Measurements from ENCODE around the gene MUC5B. TPM values are rescaled to one million over a fixed set of nuclear protein-coding genes. Genes with fewer than 3 reads are reported as not detected.

The MUC5B gene
- total RNA-seq, 2 donors from 2014 or later, result not detected

- H3K27me3 Mint-ChIP-seq (ENCODE audit: insufficient read depth), result no peaks in the 10 kb centered on the region
- DNase-seq, result peak; percentile 26
- H3K27me3 ChIP-seq (ENCODE audit: control insufficient read depth, insufficient read depth, low read length, poor library complexity, severe bottlenecking), result no peaks in the 10 kb centered on the region
- H3K4me3 Mint-ChIP-seq, result no peak overlapping the region
- H3K27ac ChIP-seq (ENCODE audit: low read depth, low read length), result no peak overlapping the region
- H3K4me3 ChIP-seq (ENCODE audit: low read length), result no peak overlapping the region
- H3K4me1 ChIP-seq (ENCODE audit: control insufficient read depth, insufficient read depth, low read length), result no peaks in the 10 kb centered on the region
- H3K36me3 ChIP-seq (ENCODE audit: control insufficient read depth, insufficient read depth, low read length), result no peaks in the 10 kb centered on the region
- no peaks in the 10 kb centered on the region for H3K9me3 Mint-ChIP-seq
- H3K4me1 Mint-ChIP-seq, result peaks cover 8% of the 10 kb centered on the region
- no peak overlapping the region for H3K9ac ChIP-seq (ENCODE audit: extremely low read depth, low read length, poor library complexity, severe bottlenecking)
- no peak overlapping the region for H3K27ac Mint-ChIP-seq
- no peaks in the 10 kb centered on the region for H3K9me3 ChIP-seq (ENCODE audit: control insufficient read depth, low read length)
- 89 to 90% methylated on average over 25 to 31 of the region's 31 CpGs for WGBS, 2 experiments (ENCODE audit: insufficient coverage in 1 of 2, insufficient read length in 1 of 2)
- peaks cover 15% of the 10 kb centered on the region for H3K36me3 Mint-ChIP-seq (ENCODE audit: low read depth)
- TF ChIP-seq CTCF (conservative IDR thresholded peaks at IDR 0.05), result no peak
Observed at GRCh38 chr11:1297576-1298473, 75.0 kb downstream of the MUC5B start.

GRCh38 chr11:1298695-1299492, 76.0 kb downstream of the MUC5B start:
- Mint-ChIP-seq H3K36me3 (ENCODE audit: low read depth) (peaks cover 12% of the 10 kb centered on the region), H3K4me1 (peaks cover 11% of the 10 kb centered on the region), H3K27ac (peak overlapping the region; percentile 65), H3K4me3 (no peak overlapping the region), H3K27me3 (ENCODE audit: insufficient read depth) (no peaks in the 10 kb centered on the region), H3K9me3 (no peaks in the 10 kb centered on the region)
- no peak overlapping the region for H3K9ac ChIP-seq (ENCODE audit: extremely low read depth, low read length, poor library complexity, severe bottlenecking)
- H3K4me3 ChIP-seq (ENCODE audit: low read length), result no peak overlapping the region
- no peak for TF ChIP-seq CTCF (conservative IDR thresholded peaks at IDR 0.05)
- no peak overlapping the region for H3K27ac ChIP-seq (ENCODE audit: low read depth, low read length)
- WGBS, 2 experiments (ENCODE audit: insufficient coverage in 1 of 2, insufficient read length in 1 of 2), result 85 to 90% methylated on average over 24 to 32 of the region's 32 CpGs
- H3K27me3 ChIP-seq (ENCODE audit: control insufficient read depth, insufficient read depth, low read length, poor library complexity, severe bottlenecking), result no peaks in the 10 kb centered on the region
- DNase-seq, result peak; percentile 64
- H3K36me3 ChIP-seq (ENCODE audit: control insufficient read depth, insufficient read depth, low read length), result no peaks in the 10 kb centered on the region
- H3K4me1 ChIP-seq (ENCODE audit: control insufficient read depth, insufficient read depth, low read length), result no peaks in the 10 kb centered on the region
- H3K9me3 ChIP-seq (ENCODE audit: control insufficient read depth, low read length), result no peaks in the 10 kb centered on the region

GRCh38 chr11:1299621-1300020, 76.8 kb downstream of the MUC5B start:
- H3K9me3 Mint-ChIP-seq, result no peaks in the 10 kb centered on the region
- H3K9ac ChIP-seq (ENCODE audit: extremely low read depth, low read length, poor library complexity, severe bottlenecking), result no peak overlapping the region
- no peaks in the 10 kb centered on the region for H3K27me3 Mint-ChIP-seq (ENCODE audit: insufficient read depth)
- DNase-seq, result peak; percentile 47
- H3K36me3 Mint-ChIP-seq (ENCODE audit: low read depth), result peaks cover 14% of the 10 kb centered on the region
- no peaks in the 10 kb centered on the region for H3K36me3 ChIP-seq (ENCODE audit: control insufficient read depth, insufficient read depth, low read length)
- no peak overlapping the region for H3K27ac Mint-ChIP-seq
- no peaks in the 10 kb centered on the region for H3K9me3 ChIP-seq (ENCODE audit: control insufficient read depth, low read length)
- H3K4me3 ChIP-seq (ENCODE audit: low read length), result no peak overlapping the region
- H3K4me1 Mint-ChIP-seq, result peaks cover 11% of the 10 kb centered on the region
- no peak for TF ChIP-seq CTCF (conservative IDR thresholded peaks at IDR 0.05)
- H3K27ac ChIP-seq (ENCODE audit: low read depth, low read length), result no peak overlapping the region
- no peaks in the 10 kb centered on the region for H3K4me1 ChIP-seq (ENCODE audit: control insufficient read depth, insufficient read depth, low read length)
- no peak overlapping the region for H3K4me3 Mint-ChIP-seq
- 89 to 91% methylated on average over 11 to 23 of the region's 23 CpGs for WGBS, 2 experiments (ENCODE audit: insufficient coverage in 1 of 2, insufficient read length in 1 of 2)
- no peaks in the 10 kb centered on the region for H3K27me3 ChIP-seq (ENCODE audit: control insufficient read depth, insufficient read depth, low read length, poor library complexity, severe bottlenecking)
